CD14-positive monocyte (primary cell): Measurements from ENCODE around the gene FKTN. TPM values are rescaled to one million over a fixed set of nuclear protein-coding genes. Genes with fewer than 3 reads are reported as not detected.

ENCODE experiments used
- DNase-seq, 3 donors: peaks; one replicate each; pipeline ENCODE4 v3.0.0-alpha.2; 2011 to 2022
- H2AFZ ChIP-seq: 2 replicates; pipeline ENCODE4 v1.6.0; 2012; ENCODE audit warnings: mild to moderate bottlenecking, low read depth, low read length, inconsistent platforms; ENCODE audit not compliant: insufficient read depth, poor library complexity, severe bottlenecking
- H3K27ac ChIP-seq, 2 donors: 1 replicate in 1 of 2; 2 replicates in 1 of 2; pipeline ENCODE4 v1.5.1; 2012 to 2013; ENCODE audit warnings: low read length in 2 of 2, control low read depth in 1 of 2, inconsistent platforms in 1 of 2, low read depth in 1 of 2, mild to moderate bottlenecking in 1 of 2
- H3K27me3 ChIP-seq, 2 donors: one replicate each; pipeline versions ENCODE4 v1.6.0 to v1.6.1; 2011 to 2013; ENCODE audit warnings: low read length in 2 of 2; ENCODE audit not compliant: control insufficient read depth in 2 of 2, insufficient read depth in 2 of 2
- H3K36me3 ChIP-seq, 2 donors: replicated peaks in 1 of 2; 1 replicate in 1 of 2; 2 replicates in 1 of 2; pipeline versions ENCODE4 v1.5.1 to v1.6.1; 2012 to 2013; ENCODE audit warnings: low read length in 2 of 2, control low read depth in 1 of 2, inconsistent platforms in 1 of 2, mild to moderate bottlenecking in 1 of 2; ENCODE audit not compliant: insufficient read depth in 2 of 2, control insufficient read depth in 1 of 2
- H3K4me1 ChIP-seq, 2 donors: 1 replicate in 1 of 2; 2 replicates in 1 of 2; pipeline versions ENCODE4 v1.5.1 to v1.6.1; 2012 to 2013; ENCODE audit warnings: low read length in 2 of 2, control low read depth in 1 of 2, inconsistent platforms in 1 of 2, mild to moderate bottlenecking in 1 of 2, moderate library complexity in 1 of 2; ENCODE audit not compliant: insufficient read depth in 2 of 2, control insufficient read depth in 1 of 2
- H3K4me2 ChIP-seq: replicated peaks from 2 replicates; pipeline ENCODE3; 2012; ENCODE audit warnings: low read length, moderate library complexity, mild to moderate bottlenecking; ENCODE audit not compliant: poor library complexity, severe bottlenecking; ENCODE audit errors: extremely low read depth
- H3K4me3 ChIP-seq, 3 experiments: fragments of 200-600 bp in 1 of 3; sonication (generic) in 1 of 3; replicated peaks in 1 of 3; 1 replicate in 2 of 3; 2 replicates in 1 of 3; pipeline ENCODE4 v1.5.1; 2011 to 2013; ENCODE audit warnings: low read length in 3 of 3, mild to moderate bottlenecking in 3 of 3, control low read depth in 2 of 3, low read depth in 2 of 3, inconsistent platforms in 1 of 3, moderate library complexity in 1 of 3
- H3K79me2 ChIP-seq: 2 replicates; pipeline ENCODE4 v1.6.0; 2012; ENCODE audit warnings: mild to moderate bottlenecking, control low read depth, inconsistent platforms, low read length, moderate library complexity; ENCODE audit not compliant: insufficient read depth
- H3K9ac ChIP-seq: 2 replicates; pipeline ENCODE4 v1.6.0; 2017; ENCODE audit warnings: low read length, mild to moderate bottlenecking; ENCODE audit not compliant: insufficient read depth, poor library complexity, severe bottlenecking
- H3K9me3 ChIP-seq, 2 donors: replicated peaks in 1 of 2; 1 replicate in 1 of 2; 2 replicates in 1 of 2; pipeline versions ENCODE4 v1.5.1 to v1.6.1; 2012 to 2013; ENCODE audit warnings: low read length in 2 of 2, control low read depth in 1 of 2; ENCODE audit not compliant: control insufficient read depth in 1 of 2, insufficient read depth in 1 of 2
- H4K20me1 ChIP-seq: 2 replicates; pipeline ENCODE4 v1.6.0; 2012; ENCODE audit warnings: mild to moderate bottlenecking, low read length, control low read depth, moderate library complexity; ENCODE audit not compliant: insufficient read depth
- H3K27ac Mint-ChIP-seq, 7 donors: one replicate each; pipeline ENCODE4 v1.8.0; 2020; ENCODE audit warnings: mild to moderate bottlenecking in 7 of 7, mixed read lengths in 7 of 7, moderate library complexity in 6 of 7, inconsistent platforms in 2 of 7
- H3K27me3 Mint-ChIP-seq, 3 donors: one replicate each; pipeline ENCODE4 v1.8.0; 2021 to 2022; ENCODE audit warnings: low read depth in 3 of 3, mild to moderate bottlenecking in 3 of 3, mixed read lengths in 3 of 3, moderate library complexity in 3 of 3, inconsistent platforms in 1 of 3
- H3K36me3 Mint-ChIP-seq, 2 donors: one replicate each; pipeline ENCODE4 v1.8.0; 2020; ENCODE audit warnings: mixed read lengths in 2 of 2, inconsistent platforms in 1 of 2, mild to moderate bottlenecking in 1 of 2
- H3K4me1 Mint-ChIP-seq: one replicate; pipeline ENCODE4 v1.8.0; 2020; ENCODE audit warnings: mild to moderate bottlenecking, mixed read lengths
- H3K4me3 Mint-ChIP-seq, 2 donors: one replicate each; pipeline ENCODE4 v1.8.0; 2020; ENCODE audit warnings: mild to moderate bottlenecking in 2 of 2, mixed read lengths in 2 of 2, moderate library complexity in 1 of 2
- H3K9me3 Mint-ChIP-seq, 7 donors: one replicate each; pipeline ENCODE4 v1.8.0; 2020 to 2022; ENCODE audit warnings: mixed read lengths in 7 of 7, mild to moderate bottlenecking in 6 of 7, moderate library complexity in 6 of 7, inconsistent platforms in 2 of 7
- WGBS: methylation state at CpG from one replicate; pipeline ENCODE4 v1.1.5; 2013; ENCODE audit warnings: missing lambda C conversion rate; ENCODE audit not compliant: insufficient coverage; 5-methylcytosine and 5-hydroxymethylcytosine counted together
- intact Hi-C, 2 donors: fragments of 100-400 bp; cut with micrococcal nuclease; formaldehyde crosslinking; loops; one replicate each; pipeline versions ENCODE4 v1.15.0 to v1.15.1; 2023
- polyA minus RNA-seq: library from RNA; depleted of rRNA, polyadenylated mRNA; stranded (reverse); fragments of >200 nt; gene quantifications from 2 replicates; pipeline ENCODE4 v1.2.3, GENCODE V29; 2012
- polyA plus RNA-seq, 3 donors: library from polyadenylated mRNA; depleted of rRNA in 1 of 3; unstranded in 2 of 3; stranded (reverse) in 1 of 3; fragments of 300-500 nt in 2 of 3; fragments of >200 nt in 1 of 3; fragmentation: Illumina TruSeq in 2 of 3; gene quantifications; 1 replicate in 2 of 3; 2 replicates in 1 of 3; pipeline ENCODE4 v1.2.3, GENCODE V29; 2012 to 2021
- total RNA-seq, 12 experiments: library from RNA in 1 of 12; stranded (reverse) in 1 of 12; fragments of 120-200 nt in 1 of 12; gene quantifications; one replicate each; pipeline ENCODE4 v1.2.4 and lab custom pipeline; 2013 to 2026; ENCODE audit warnings: mixed read lengths in 6 of 12, inconsistent platforms in 1 of 12
- TF ChIP-seq, protein P1 (sequence below): fragments of 200-600 bp; IDR thresholded peaks from one replicate; pipeline ENCODE4 v1.8.0; 2022; ENCODE audit warnings: antibody characterized with exemption, mild to moderate bottlenecking

The FKTN gene
- 4.9 TPM for total RNA-seq (2013)
- polyA plus RNA-seq = 1 to 10 TPM; 1.7 to 3.2 (median 2.7) TPM
- polyA minus RNA-seq = 0.96 and 2.6 TPM in 2 replicates
- 2.5 to 14.9 (median 6.3) reads per million in 11 experiments for total RNA-seq (lab: John Stamatoyannopoulos, UW)

DNA sequence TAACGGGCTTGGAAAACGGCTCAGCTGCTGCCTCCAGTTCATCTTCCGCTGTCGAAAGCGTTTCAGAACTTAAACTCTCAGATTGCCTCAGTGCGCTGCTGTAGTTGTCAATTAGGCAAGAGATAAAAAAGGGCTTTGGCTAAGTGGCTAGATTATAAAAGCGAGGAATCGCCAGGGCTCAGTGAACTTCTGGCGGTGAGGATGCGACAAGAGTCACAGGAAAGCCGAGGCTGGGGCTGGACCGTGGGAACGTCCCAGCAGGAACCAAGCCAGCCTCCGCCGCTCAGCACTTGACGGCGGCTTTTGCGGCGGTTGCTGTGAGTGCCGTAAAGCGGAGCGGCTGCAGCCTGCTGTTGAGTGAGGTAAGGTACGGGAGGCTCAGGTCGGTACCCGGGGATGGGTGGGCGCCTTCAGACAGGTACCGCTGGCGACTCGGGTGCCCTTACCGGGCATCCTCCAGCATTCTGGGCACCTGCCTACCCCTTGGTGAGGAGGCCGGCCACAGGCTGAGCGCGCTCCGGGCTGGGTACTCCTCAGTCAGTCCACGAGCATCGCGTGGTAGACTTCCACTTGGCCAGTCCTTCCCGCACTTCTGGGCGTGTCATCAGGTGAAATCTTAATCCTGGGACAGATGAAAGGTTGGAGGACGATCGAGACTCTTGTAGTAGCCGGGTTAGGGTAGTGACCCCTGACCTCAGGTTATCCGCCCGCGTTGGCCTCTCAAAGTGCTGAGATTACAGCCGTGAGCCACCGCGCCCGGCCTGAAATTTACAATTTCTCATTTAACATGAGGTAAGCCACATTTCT, at the start of gene FKTN:
FKTN (plus strand) TSS at position 328 of the 807 bp plus-strand sequence. CDS start 16,902 bp downstream, outside the sequence.
- peak within 1 kb of the TSS; percentile 84 for H3K4me2 ChIP-seq
- H4K20me1 ChIP-seq = no peaks in the 10 kb centered on the region
- H3K4me1 ChIP-seq = peaks cover 6 to 9% of the 10 kb centered on the region in 2 donors
- DNase-seq = peak; percentile 61 to 71 (median 70)
- no peaks in the 10 kb centered on the region for H3K27me3 ChIP-seq
- H3K9ac ChIP-seq = peak within 1 kb of the TSS; percentile 67
- peak within 1 kb of the TSS; percentile 98 for H2AFZ ChIP-seq
- intact Hi-C loops = loop anchor here in 1 of 2 donors (10.0 kb wide), 1 partner anchor 123 kb away; no protein-coding TSS in a partner anchor
- no peaks in the 10 kb centered on the region for H3K36me3 ChIP-seq
- Mint-ChIP-seq H3K36me3 (peaks cover 8 to 13% of the 10 kb centered on the region in 2 donors), H3K4me1 (peaks cover 14% of the 10 kb centered on the region), H3K27me3 (peaks cover 0 to 1% (median 0%) of the 10 kb centered on the region in 3 donors), H3K27ac (peak within 1 kb of the TSS in 6 of 7 donors; percentile 57 to 81 (median 74)), H3K9me3 (peaks cover 9 to 20% (median 13%) of the 10 kb centered on the region in 7 donors), H3K4me3 (peak within 1 kb of the TSS; percentile 95 to 97)
- peak within 1 kb of the TSS; percentile 19 to 60 for H3K27ac ChIP-seq
- H3K9me3 ChIP-seq = peaks cover 8 to 13% of the 10 kb centered on the region in 2 donors
- peak within 1 kb of the TSS; percentile 70 to 91 (median 75) for H3K4me3 ChIP-seq
- no peaks in the 10 kb centered on the region for H3K79me2 ChIP-seq
- under 1% methylated on average over 45 of the region's 49 CpGs for WGBS
- TF ChIP-seq, protein P1, sequence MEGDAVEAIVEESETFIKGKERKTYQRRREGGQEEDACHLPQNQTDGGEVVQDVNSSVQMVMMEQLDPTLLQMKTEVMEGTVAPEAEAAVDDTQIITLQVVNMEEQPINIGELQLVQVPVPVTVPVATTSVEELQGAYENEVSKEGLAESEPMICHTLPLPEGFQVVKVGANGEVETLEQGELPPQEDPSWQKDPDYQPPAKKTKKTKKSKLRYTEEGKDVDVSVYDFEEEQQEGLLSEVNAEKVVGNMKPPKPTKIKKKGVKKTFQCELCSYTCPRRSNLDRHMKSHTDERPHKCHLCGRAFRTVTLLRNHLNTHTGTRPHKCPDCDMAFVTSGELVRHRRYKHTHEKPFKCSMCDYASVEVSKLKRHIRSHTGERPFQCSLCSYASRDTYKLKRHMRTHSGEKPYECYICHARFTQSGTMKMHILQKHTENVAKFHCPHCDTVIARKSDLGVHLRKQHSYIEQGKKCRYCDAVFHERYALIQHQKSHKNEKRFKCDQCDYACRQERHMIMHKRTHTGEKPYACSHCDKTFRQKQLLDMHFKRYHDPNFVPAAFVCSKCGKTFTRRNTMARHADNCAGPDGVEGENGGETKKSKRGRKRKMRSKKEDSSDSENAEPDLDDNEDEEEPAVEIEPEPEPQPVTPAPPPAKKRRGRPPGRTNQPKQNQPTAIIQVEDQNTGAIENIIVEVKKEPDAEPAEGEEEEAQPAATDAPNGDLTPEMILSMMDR = no peak

DNA sequence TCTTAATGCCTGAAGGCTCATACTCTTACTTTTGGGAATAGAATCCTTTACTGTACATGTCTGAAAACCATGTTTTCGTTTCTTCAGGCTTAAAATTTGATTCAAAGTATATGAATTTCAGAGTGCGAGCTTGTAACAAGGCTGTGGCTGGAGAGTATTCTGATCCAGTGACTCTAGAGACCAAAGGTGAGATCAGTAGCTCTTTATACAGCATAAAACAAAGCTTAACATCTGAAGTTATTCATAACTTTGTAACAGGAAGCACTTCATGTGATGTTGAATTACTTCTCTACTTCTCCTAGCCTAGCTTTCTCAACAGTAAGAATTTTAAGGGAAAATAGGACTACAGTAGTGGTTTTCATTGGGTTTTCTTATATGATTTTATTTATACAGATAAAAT, 49.4 kb upstream of the FKTN start:
- Histone ChIP-seq H3K79me2 (no peaks in the 10 kb centered on the region), H3K4me1 (peaks cover 20 to 32% of the 10 kb centered on the region in 2 donors), H3K27me3 (no peaks in the 10 kb centered on the region), H4K20me1 (no peaks in the 10 kb centered on the region), H3K4me2 (no peak overlapping the region), H3K27ac (no peak overlapping the region), H3K9ac (no peak overlapping the region), H2AFZ (no peak overlapping the region), H3K9me3 (no peaks in the 10 kb centered on the region), H3K36me3 (no peaks in the 10 kb centered on the region), H3K4me3 (no peak overlapping the region)
- no peaks in the 10 kb centered on the region for H3K9me3 Mint-ChIP-seq
- WGBS = no CpG with 5 or more reads among the region's 2 CpGs
- intact Hi-C loops = no loop called here
- H3K4me1 Mint-ChIP-seq = peaks cover 35% of the 10 kb centered on the region
- H3K36me3 Mint-ChIP-seq = peaks cover 0 to 7% of the 10 kb centered on the region in 2 donors
- H3K27ac Mint-ChIP-seq = peak overlapping the region in 2 of 7 donors; percentile 25 to 49
- H3K27me3 Mint-ChIP-seq = no peaks in the 10 kb centered on the region
- no peak overlapping the region for H3K4me3 Mint-ChIP-seq
- TF ChIP-seq, protein P1 = no peak
- DNase-seq = no peak
